Measurements from ENCODE around the gene ONECUT3. TPM values are rescaled to one million over a fixed set of nuclear protein-coding genes. Genes with fewer than 3 reads are reported as not detected.

The ONECUT3 gene
- total and polyA plus RNA-seq, 5 donors from 2014 or later, result not detected

- no peaks in the 10 kb centered on the region for H3K9me3 ChIP-seq (ENCODE audit: control insufficient read depth in 2 of 2, low read length in 2 of 2)
- H3K4me3 ChIP-seq (ENCODE audit: low read depth, low read length), result no peak overlapping the region
- Mint-ChIP-seq H3K27me3 (peaks cover 63% of the 10 kb centered on the region), H3K9me3 (peaks cover 0 to 6% (median 0%) of the 10 kb centered on the region in 7 donors), H3K27ac (no peak overlapping the region), H3K4me1 (peaks cover 0 to 22% (median 5%) of the 10 kb centered on the region in 4 donors), H3K4me3 (peak overlapping the region in 3 of 4 donors; percentile 9 to 79 (median 48)), H3K36me3 (no peaks in the 10 kb centered on the region)
- H3K36me3 ChIP-seq (ENCODE audit: control insufficient read depth, insufficient read depth, low read length), result no peaks in the 10 kb centered on the region
- H3K27ac ChIP-seq (ENCODE audit: insufficient read depth, low read length, poor library complexity, severe bottlenecking), result no peak overlapping the region
- H3K4me1 ChIP-seq (ENCODE audit: control insufficient read depth, insufficient read depth, low read length, poor library complexity, severe bottlenecking), result peaks cover 33% of the 10 kb centered on the region
- DNase-seq, result peak in 1 of 3 donors; percentile 50
- H3K27me3 ChIP-seq (ENCODE audit: control insufficient read depth, insufficient read depth, low read length), result peaks cover 6% of the 10 kb centered on the region
- ATAC-seq (ENCODE audit: low read depth in 2 of 2), result no peak
Observed at GRCh38 chr19:1748115-1748872, 5.0 kb upstream of the ONECUT3 start.

GRCh38 chr19:1748873-1749341 is 4.4 kb upstream of the ONECUT3 start:
- H3K27me3 ChIP-seq (ENCODE audit: control insufficient read depth, insufficient read depth, low read length), result peaks cover 6% of the 10 kb centered on the region
- ATAC-seq (ENCODE audit: low read depth in 2 of 2) (no peak), DNase-seq (no peak)
- no peak overlapping the region for H3K4me3 ChIP-seq (ENCODE audit: low read depth, low read length)
- no peaks in the 10 kb centered on the region for H3K9me3 ChIP-seq (ENCODE audit: control insufficient read depth in 2 of 2, low read length in 2 of 2)
- peak overlapping the region in 1 of 4 donors; percentile 21 for H3K4me3 Mint-ChIP-seq
- H3K27ac Mint-ChIP-seq, result no peak overlapping the region
- H3K9me3 Mint-ChIP-seq, result peaks cover 0 to 5% (median 0%) of the 10 kb centered on the region in 7 donors
- no peaks in the 10 kb centered on the region for H3K36me3 Mint-ChIP-seq
- no peaks in the 10 kb centered on the region for H3K36me3 ChIP-seq (ENCODE audit: control insufficient read depth, insufficient read depth, low read length)
- H3K4me1 Mint-ChIP-seq, result peaks cover 0 to 22% (median 5%) of the 10 kb centered on the region in 4 donors
- peaks cover 59% of the 10 kb centered on the region for H3K27me3 Mint-ChIP-seq
- H3K4me1 ChIP-seq (ENCODE audit: control insufficient read depth, insufficient read depth, low read length, poor library complexity, severe bottlenecking), result peaks cover 33% of the 10 kb centered on the region
- no peak overlapping the region for H3K27ac ChIP-seq (ENCODE audit: insufficient read depth, low read length, poor library complexity, severe bottlenecking)

- Histone ChIP-seq H3K27ac (ENCODE audit: insufficient read depth, low read length, poor library complexity, severe bottlenecking) (no peak overlapping the region), H3K36me3 (ENCODE audit: control insufficient read depth, insufficient read depth, low read length) (no peaks in the 10 kb centered on the region), H3K27me3 (ENCODE audit: control insufficient read depth, insufficient read depth, low read length) (peaks cover 5% of the 10 kb centered on the region), H3K9me3 (ENCODE audit: control insufficient read depth in 2 of 2, low read length in 2 of 2) (no peaks in the 10 kb centered on the region), H3K4me3 (ENCODE audit: low read depth, low read length) (no peak overlapping the region), H3K4me1 (ENCODE audit: control insufficient read depth, insufficient read depth, low read length, poor library complexity, severe bottlenecking) (peaks cover 33% of the 10 kb centered on the region)
- Mint-ChIP-seq H3K27ac (no peak overlapping the region), H3K4me3 (peak overlapping the region in 3 of 4 donors; percentile 51 to 64 (median 59)), H3K9me3 (peaks cover 0 to 4% (median 0%) of the 10 kb centered on the region in 7 donors), H3K27me3 (peaks cover 56% of the 10 kb centered on the region), H3K36me3 (no peaks in the 10 kb centered on the region), H3K4me1 (peaks cover 0 to 24% (median 5%) of the 10 kb centered on the region in 4 donors)
- ATAC-seq (ENCODE audit: low read depth in 2 of 2) (no peak), DNase-seq (no peak)
Observed at GRCh38 chr19:1749373-1750342, 3.6 kb upstream of the ONECUT3 start.

- H3K27ac Mint-ChIP-seq, result no peak overlapping the region
- Histone ChIP-seq H3K4me3 (ENCODE audit: low read depth, low read length) (no peak overlapping the region), H3K9me3 (ENCODE audit: control insufficient read depth in 2 of 2, low read length in 2 of 2) (no peaks in the 10 kb centered on the region), H3K36me3 (ENCODE audit: control insufficient read depth, insufficient read depth, low read length) (no peaks in the 10 kb centered on the region), H3K27me3 (ENCODE audit: control insufficient read depth, insufficient read depth, low read length) (peaks cover 3% of the 10 kb centered on the region), H3K27ac (ENCODE audit: insufficient read depth, low read length, poor library complexity, severe bottlenecking) (no peak overlapping the region), H3K4me1 (ENCODE audit: control insufficient read depth, insufficient read depth, low read length, poor library complexity, severe bottlenecking) (peaks cover 33% of the 10 kb centered on the region)
- H3K27me3 Mint-ChIP-seq, result peaks cover 58% of the 10 kb centered on the region
- H3K36me3 Mint-ChIP-seq, result no peaks in the 10 kb centered on the region
- H3K4me3 Mint-ChIP-seq, result peak overlapping the region in 3 of 4 donors; percentile 51 to 64 (median 59)
- ATAC-seq (ENCODE audit: low read depth in 2 of 2), result no peak
- H3K9me3 Mint-ChIP-seq, result peaks cover 0 to 4% (median 0%) of the 10 kb centered on the region in 7 donors
- peaks cover 0 to 25% (median 6%) of the 10 kb centered on the region in 4 donors for H3K4me1 Mint-ChIP-seq
- DNase-seq, result no peak
Observed at GRCh38 chr19:1750343-1751021, 2.8 kb upstream of the ONECUT3 start.

GRCh38 chr19:1751367-1752008 is 1.8 kb upstream of the ONECUT3 start:
- ATAC-seq (ENCODE audit: low read depth in 2 of 2) (no peak), DNase-seq (no peak)
- Mint-ChIP-seq H3K27me3 (peaks cover 67% of the 10 kb centered on the region), H3K4me3 (no peak overlapping the region), H3K4me1 (peaks cover 0 to 29% (median 6%) of the 10 kb centered on the region in 4 donors), H3K27ac (no peak overlapping the region), H3K36me3 (no peaks in the 10 kb centered on the region), H3K9me3 (peaks cover 0 to 4% (median 0%) of the 10 kb centered on the region in 7 donors)
- H3K27ac ChIP-seq (ENCODE audit: insufficient read depth, low read length, poor library complexity, severe bottlenecking), result no peak overlapping the region
- H3K27me3 ChIP-seq (ENCODE audit: control insufficient read depth, insufficient read depth, low read length), result peaks cover 8% of the 10 kb centered on the region
- H3K9me3 ChIP-seq (ENCODE audit: control insufficient read depth in 2 of 2, low read length in 2 of 2), result no peaks in the 10 kb centered on the region
- H3K36me3 ChIP-seq (ENCODE audit: control insufficient read depth, insufficient read depth, low read length), result no peaks in the 10 kb centered on the region
- H3K4me1 ChIP-seq (ENCODE audit: control insufficient read depth, insufficient read depth, low read length, poor library complexity, severe bottlenecking), result peaks cover 33% of the 10 kb centered on the region
- H3K4me3 ChIP-seq (ENCODE audit: low read depth, low read length), result no peak overlapping the region

- DNase-seq (no peak), ATAC-seq (ENCODE audit: low read depth in 2 of 2) (no peak)
- Mint-ChIP-seq H3K4me1 (peaks cover 0 to 30% (median 6%) of the 10 kb centered on the region in 4 donors), H3K27me3 (peaks cover 65% of the 10 kb centered on the region), H3K27ac (no peak overlapping the region), H3K9me3 (peaks cover 0 to 4% (median 0%) of the 10 kb centered on the region in 7 donors), H3K4me3 (peak overlapping the region in 1 of 4 donors; percentile 10), H3K36me3 (no peaks in the 10 kb centered on the region)
- Histone ChIP-seq H3K36me3 (ENCODE audit: control insufficient read depth, insufficient read depth, low read length) (no peaks in the 10 kb centered on the region), H3K9me3 (ENCODE audit: control insufficient read depth in 2 of 2, low read length in 2 of 2) (no peaks in the 10 kb centered on the region), H3K27ac (ENCODE audit: insufficient read depth, low read length, poor library complexity, severe bottlenecking) (no peak overlapping the region), H3K27me3 (ENCODE audit: control insufficient read depth, insufficient read depth, low read length) (peaks cover 10% of the 10 kb centered on the region), H3K4me3 (ENCODE audit: low read depth, low read length) (no peak overlapping the region), H3K4me1 (ENCODE audit: control insufficient read depth, insufficient read depth, low read length, poor library complexity, severe bottlenecking) (peaks cover 36% of the 10 kb centered on the region)
Observed at GRCh38 chr19:1752009-1752756, 1.1 kb upstream of the ONECUT3 start.
